Neural progenitor cell (in vitro differentiated cells): ENCODE measurements around the gene CELF4.

Experiments used
- EZH2phosphoT487 ChIP-seq: fragments of 200-600 bp; sonication (generic); IDR thresholded peaks from 2 replicates; pipeline ENCODE4 v1.6.1; 2017; ENCODE audit warnings: antibody characterized with exemption
- TF ChIP-seq, protein P1 (sequence below): fragments of 200-600 bp; sonication (generic); IDR thresholded peaks from 2 replicates; pipeline ENCODE4 v1.5.1; 2017; ENCODE audit warnings: antibody characterized with exemption, mild to moderate bottlenecking

DNA sequence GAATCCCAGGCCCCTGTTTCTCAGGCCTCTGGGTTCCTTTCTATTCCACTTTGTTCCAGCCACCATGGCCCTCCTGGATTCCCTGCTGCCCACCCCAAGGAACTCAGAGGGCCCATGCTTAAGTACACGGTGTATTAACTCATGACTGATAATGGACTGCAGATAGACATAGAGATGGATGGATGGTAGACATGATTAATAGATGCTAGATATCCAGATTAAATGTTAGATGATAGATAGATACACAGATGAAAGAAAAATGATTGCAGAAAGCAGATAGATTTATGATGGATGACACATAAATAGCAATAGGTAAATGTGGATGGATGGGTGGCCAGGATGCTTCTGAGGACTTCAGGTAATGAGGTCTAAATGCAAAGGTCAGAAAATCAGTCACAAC is 278.0 kb downstream of the CELF4 start:
- TF ChIP-seq EZH2phosphoT487, result no peak
- TF ChIP-seq, protein P1, sequence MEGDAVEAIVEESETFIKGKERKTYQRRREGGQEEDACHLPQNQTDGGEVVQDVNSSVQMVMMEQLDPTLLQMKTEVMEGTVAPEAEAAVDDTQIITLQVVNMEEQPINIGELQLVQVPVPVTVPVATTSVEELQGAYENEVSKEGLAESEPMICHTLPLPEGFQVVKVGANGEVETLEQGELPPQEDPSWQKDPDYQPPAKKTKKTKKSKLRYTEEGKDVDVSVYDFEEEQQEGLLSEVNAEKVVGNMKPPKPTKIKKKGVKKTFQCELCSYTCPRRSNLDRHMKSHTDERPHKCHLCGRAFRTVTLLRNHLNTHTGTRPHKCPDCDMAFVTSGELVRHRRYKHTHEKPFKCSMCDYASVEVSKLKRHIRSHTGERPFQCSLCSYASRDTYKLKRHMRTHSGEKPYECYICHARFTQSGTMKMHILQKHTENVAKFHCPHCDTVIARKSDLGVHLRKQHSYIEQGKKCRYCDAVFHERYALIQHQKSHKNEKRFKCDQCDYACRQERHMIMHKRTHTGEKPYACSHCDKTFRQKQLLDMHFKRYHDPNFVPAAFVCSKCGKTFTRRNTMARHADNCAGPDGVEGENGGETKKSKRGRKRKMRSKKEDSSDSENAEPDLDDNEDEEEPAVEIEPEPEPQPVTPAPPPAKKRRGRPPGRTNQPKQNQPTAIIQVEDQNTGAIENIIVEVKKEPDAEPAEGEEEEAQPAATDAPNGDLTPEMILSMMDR, result no peak
